GM12801 (cell line): ENCODE data around the gene CCDC183.

ENCODE experiments used
- TF ChIP-seq, protein P1 (sequence below): IDR thresholded peaks from one replicate; pipeline ENCODE4 v1.5.1; 2011; ENCODE audit warnings: control low read depth; ENCODE audit not compliant: insufficient read length; ENCODE audit errors: extremely low read depth

Gene CCDC183

DNA sequence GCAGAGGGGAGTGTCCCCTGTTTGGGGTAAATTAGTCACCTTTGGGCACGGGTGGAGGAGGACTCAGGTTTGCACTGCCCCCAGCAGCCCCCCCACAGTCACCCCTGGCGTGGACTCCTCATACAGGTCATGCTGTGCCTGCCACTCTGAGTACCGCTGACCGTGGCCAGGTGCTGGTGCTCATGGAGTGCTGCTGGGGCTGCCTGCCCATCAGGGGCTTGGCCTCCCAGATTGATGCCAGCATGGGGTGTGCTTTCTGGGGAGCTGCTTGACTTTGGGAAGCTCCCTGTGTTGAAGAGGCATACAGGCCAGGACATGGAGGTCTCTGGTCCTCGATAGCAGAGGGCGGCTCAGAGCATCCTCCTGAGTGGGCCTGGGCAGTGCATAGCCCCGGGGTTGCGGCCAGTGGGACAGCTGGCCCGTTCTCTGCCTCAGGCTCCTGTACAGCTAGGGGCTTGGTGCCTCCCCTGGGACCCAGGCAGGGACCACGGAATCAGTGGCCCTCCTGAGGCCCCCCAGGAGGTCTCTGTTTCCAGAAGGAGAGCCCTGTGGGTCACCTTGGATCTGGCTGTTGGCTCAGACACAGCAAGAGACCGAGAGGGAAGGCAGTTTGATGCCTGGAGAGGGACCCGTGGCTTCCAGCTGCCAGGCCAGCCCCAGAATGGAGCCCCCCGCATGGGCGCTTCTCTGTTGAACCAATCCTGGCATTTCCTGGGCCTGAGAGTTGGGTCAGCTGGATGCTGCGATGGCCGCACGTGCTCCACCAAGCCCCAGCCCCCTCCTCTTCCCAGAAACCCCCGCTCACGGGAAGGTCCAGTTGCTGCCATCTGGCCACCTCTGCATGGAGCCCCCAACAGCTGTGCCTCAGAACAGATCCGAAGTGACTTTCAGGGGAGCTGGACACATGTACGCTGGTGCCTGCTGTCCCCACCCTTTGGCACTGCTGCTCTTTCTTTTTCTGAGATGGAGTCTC, 40.1 kb downstream of the CCDC183 start:
- TF ChIP-seq, protein P1, sequence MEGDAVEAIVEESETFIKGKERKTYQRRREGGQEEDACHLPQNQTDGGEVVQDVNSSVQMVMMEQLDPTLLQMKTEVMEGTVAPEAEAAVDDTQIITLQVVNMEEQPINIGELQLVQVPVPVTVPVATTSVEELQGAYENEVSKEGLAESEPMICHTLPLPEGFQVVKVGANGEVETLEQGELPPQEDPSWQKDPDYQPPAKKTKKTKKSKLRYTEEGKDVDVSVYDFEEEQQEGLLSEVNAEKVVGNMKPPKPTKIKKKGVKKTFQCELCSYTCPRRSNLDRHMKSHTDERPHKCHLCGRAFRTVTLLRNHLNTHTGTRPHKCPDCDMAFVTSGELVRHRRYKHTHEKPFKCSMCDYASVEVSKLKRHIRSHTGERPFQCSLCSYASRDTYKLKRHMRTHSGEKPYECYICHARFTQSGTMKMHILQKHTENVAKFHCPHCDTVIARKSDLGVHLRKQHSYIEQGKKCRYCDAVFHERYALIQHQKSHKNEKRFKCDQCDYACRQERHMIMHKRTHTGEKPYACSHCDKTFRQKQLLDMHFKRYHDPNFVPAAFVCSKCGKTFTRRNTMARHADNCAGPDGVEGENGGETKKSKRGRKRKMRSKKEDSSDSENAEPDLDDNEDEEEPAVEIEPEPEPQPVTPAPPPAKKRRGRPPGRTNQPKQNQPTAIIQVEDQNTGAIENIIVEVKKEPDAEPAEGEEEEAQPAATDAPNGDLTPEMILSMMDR: no peak

DNA sequence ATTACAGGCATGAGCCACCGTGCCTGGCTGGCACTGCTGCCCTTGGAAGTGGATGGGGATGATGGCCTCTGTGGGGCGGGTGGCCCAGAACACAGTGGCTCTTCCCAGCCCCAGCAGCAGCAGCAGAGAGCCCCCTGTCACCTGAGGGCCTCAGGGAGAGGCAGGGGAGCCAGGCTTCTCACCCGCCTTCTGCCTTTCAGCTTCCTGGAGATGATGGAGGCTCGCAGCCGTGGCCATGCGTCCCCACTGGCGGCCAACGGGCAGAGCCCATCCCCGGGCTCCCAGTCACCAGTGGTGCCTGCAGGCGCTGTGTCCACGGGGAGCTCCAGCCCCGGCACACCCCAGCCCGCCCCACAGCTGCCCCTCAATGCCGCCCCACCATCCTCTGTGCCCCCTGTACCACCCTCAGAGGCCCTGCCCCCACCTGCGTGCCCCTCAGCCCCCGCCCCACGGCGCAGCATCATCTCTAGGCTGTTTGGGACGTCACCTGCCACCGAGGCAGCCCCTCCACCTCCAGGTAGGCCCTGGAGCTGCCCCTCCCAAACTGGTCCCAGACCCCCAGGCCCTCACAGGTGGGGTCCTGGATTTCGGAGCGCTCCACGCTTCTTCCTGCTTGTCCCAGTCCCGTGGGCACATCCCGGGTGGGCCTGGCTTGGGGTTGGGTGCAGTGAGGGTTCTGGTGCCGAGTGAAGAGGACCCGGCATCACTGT, 41.2 kb downstream of the CCDC183 start:
- TF ChIP-seq, protein P1: no peak

DNA sequence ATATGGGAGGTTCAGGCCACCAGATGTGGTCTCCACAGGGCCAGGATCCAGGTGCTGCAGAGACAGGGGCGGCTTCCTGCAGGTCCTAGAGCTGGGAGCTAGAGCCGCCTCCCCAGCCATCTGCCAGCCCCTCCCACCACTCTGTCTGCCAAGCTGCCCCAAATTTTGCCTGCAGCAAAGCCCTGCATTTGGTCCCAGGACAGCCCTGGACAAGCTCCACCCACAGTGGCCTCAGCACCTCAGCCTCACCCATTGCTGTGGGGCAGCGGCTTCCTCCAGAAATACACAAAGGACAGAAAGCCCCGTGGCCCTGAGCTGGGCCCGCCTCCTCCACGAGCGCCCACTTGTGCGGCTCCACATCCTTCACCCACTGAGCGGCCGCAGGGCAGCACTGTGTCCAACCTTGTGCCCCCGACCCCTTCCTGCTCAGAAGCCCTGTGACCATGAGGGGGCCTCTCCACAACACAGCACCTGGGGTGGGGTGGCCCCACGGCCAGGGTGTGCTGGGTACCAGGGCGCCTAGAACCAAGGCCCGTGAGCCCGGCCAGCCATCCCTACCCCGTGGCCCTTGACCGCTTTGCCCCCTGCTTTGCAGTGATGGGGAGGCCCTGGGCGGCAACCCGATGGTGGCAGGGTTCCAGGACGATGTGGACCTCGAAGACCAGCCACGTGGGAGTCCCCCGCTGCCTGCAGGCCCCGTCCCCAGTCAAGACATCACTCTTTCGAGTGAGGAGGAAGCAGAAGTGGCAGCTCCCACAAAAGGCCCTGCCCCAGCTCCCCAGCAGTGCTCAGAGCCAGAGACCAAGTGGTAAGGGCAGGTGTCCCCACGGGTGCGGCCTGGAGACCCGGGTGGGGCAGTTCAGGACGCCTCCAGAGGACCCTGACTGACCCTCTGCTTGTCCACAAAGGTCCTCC, 42.4 kb downstream of the CCDC183 start:
- TF ChIP-seq, protein P1: no peak

DNA sequence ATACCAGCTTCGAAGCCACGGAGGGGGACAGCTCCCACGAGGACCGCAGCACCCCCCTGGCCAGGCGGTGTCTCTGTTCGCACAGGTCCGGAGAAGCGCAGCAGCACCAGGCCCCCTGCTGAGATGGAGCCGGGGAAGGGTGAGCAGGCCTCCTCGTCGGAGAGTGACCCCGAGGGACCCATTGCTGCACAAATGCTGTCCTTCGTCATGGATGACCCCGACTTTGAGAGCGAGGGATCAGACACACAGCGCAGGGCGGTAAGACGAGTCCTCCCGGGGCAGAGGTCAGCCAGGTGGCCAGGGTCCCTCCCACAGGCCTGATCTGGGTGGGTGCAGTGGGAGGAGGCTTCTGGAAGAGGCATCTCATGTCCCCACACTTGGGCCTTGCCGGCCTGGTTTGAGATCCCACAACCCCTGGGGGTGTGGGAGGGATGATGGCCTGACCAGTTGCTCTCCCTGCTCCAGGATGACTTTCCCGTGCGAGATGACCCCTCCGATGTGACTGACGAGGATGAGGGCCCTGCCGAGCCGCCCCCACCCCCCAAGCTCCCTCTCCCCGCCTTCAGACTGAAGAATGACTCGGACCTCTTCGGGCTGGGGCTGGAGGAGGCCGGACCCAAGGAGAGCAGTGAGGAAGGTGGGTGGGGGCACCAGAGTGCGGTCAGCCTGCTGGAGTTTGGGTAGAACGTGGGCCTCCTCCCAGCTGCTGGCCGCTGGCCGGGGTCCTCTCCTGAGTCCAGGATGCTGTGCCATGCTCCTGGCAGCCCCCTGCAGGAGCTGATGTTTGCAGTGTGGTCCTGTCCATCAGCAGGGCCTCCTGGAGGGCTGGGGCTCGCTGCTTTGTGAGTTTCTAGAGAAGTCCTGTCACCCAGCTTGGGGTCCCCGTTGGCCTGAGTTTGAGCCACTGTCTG, 43.3 kb downstream of the CCDC183 start:
- TF ChIP-seq, protein P1: no peak

DNA sequence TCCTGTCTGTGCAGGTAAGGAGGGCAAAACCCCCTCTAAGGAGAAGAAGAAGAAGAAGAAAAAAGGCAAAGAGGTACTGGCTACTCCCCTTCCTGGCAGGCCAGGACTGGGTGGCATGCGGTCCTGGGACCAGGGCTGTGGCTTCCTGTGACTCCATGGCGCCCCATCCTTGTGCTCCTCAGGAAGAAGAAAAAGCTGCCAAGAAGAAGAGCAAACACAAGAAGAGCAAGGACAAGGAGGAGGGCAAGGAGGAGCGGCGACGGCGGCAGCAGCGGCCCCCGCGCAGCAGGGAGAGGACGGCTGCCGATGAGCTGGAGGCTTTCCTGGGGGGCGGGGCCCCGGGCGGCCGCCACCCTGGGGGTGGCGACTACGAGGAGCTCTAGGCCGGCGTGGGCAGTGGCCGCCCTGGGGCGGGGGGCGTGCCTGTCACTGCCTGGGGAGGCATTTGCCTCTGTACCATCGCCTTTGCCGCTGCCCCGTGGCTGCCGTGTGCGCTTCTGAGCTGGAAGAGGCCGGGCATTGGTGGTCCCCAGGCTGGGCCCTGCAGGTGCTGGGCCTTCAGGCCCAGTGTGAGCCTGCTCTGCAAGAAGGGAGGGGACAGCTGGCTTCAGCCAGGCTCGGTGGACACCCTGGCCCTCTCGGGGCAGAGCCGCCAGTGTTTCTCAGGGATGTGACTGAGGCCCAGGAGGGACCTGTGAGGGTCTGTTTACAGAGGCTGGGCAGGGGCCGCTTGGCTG, 44.2 kb downstream of the CCDC183 start:
- TF ChIP-seq, protein P1: no peak

DNA sequence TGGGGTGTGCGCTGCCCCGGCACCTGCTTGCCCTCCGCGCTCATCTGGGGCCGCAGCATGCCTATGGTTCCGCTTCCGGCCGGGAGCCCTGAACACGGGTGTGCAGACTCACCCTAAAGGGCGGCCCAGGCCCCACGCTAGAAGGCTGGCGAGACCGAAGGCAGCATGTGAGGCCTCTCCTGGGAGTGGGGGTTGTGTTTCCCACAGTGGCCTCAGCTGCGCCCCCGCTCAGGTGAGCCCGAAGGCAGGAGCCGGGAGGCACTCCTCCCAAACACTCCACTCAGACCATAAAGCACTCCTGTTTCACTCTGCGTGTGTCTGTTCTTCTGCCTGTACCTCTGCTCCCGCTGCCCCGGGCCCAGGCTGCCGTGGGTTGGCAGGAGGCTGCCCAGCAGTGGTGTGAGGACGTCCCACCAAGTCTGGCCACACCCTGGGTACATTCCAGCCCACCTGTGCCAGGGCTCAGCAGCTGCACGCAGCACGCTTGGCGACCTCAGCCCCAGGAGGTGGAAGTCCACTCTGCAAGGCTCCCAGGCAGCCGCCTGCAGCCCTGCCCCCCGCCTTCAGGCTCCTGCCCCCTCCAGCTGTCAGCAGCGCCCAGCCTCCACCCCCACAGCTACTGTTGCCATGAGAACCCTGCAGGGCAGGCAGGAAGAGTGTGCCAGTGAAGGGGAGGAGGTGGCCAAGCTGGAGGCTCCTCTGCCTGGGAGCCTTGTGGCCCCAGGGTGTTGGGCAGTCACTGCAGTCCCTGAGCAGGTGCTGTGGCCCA, 44.9 kb downstream of the CCDC183 start:
- TF ChIP-seq, protein P1: no peak
